ENCODE data around the gene BMAL1.

DNA sequence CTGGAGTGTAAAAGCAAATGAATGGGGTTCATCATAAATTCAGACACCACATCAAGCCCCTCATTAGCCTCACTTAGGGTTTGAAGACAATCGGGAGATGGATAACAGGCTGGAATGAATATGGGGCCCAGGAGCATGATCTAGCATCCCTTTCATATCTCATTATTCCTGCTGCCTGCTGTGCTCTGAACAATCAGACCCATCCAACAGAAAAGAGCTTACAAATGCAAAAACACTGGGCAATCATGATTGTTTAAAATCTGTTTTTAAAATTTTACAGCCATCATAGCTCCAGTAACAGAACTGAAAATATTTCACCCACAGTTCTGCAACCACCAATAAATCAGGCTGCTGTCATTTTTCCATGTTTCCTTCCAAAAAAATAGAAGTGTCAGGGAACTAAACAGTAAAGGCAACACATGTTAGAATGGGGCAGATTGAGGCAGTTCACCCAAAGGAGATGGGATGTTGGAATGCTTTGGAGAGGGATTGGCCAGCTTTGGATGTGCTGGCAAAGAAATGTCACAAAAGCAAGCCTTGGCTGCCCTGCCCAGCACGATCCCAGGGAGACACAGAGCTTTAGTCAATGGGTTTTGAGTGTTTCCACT lies 47.8 kb upstream of the BMAL1 start:
- TF ChIP-seq POLR2AphosphoS5 (IDR thresholded peaks at IDR 0.05): no peak
- TF ChIP-seq, protein P1, sequence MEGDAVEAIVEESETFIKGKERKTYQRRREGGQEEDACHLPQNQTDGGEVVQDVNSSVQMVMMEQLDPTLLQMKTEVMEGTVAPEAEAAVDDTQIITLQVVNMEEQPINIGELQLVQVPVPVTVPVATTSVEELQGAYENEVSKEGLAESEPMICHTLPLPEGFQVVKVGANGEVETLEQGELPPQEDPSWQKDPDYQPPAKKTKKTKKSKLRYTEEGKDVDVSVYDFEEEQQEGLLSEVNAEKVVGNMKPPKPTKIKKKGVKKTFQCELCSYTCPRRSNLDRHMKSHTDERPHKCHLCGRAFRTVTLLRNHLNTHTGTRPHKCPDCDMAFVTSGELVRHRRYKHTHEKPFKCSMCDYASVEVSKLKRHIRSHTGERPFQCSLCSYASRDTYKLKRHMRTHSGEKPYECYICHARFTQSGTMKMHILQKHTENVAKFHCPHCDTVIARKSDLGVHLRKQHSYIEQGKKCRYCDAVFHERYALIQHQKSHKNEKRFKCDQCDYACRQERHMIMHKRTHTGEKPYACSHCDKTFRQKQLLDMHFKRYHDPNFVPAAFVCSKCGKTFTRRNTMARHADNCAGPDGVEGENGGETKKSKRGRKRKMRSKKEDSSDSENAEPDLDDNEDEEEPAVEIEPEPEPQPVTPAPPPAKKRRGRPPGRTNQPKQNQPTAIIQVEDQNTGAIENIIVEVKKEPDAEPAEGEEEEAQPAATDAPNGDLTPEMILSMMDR (IDR thresholded peaks at IDR 0.05): no peak
- no peak for TF ChIP-seq EP300 (IDR thresholded peaks at IDR 0.05)
- TF ChIP-seq POLR2A (IDR thresholded peaks at IDR 0.05): no peak

Data from stomach (tissue), 4 donors.